Omental fat pad (tissue), 4 donors: ENCODE results near the gene MCOLN3. TPM values are rescaled to one million over a fixed set of nuclear protein-coding genes. Genes with fewer than 3 reads are reported as not detected.
"Not testable (repeated sequence)": the region's sequence is repeated elsewhere in the genome, so short reads cannot be mapped to it uniquely, and the experiment has no call there.

ENCODE experiments used
- ATAC-seq: fragments of 150-250 bp; one replicate; pipeline ENCODE4 v1.9.1; 2016; ENCODE audit warnings: mild to moderate bottlenecking, moderate library complexity; ENCODE audit not compliant: low FRiP score
- DNase-seq: peaks from one replicate; pipeline ENCODE4 v3.0.0-alpha.2; 2019; ENCODE audit warnings: low spot score
- total RNA-seq, 4 donors: library from RNA; depleted of rRNA; stranded (reverse); fragments of >200 nt; gene quantifications; one replicate each; pipeline ENCODE4 v1.1.0, GENCODE V29; 2016
- TF ChIP-seq, protein P1 (sequence below), 3 donors: fragments of 450-650 bp; IDR thresholded peaks; one replicate each; pipeline ENCODE4 v1.5.1; 2016 to 2017; ENCODE audit warnings: antibody characterized with exemption in 3 of 3, mild to moderate bottlenecking in 3 of 3, moderate library complexity in 2 of 3

The MCOLN3 gene
- total RNA-seq, 4 donors from 2014 or later = 4.9 to 29.2 (median 6.5) TPM

DNA sequence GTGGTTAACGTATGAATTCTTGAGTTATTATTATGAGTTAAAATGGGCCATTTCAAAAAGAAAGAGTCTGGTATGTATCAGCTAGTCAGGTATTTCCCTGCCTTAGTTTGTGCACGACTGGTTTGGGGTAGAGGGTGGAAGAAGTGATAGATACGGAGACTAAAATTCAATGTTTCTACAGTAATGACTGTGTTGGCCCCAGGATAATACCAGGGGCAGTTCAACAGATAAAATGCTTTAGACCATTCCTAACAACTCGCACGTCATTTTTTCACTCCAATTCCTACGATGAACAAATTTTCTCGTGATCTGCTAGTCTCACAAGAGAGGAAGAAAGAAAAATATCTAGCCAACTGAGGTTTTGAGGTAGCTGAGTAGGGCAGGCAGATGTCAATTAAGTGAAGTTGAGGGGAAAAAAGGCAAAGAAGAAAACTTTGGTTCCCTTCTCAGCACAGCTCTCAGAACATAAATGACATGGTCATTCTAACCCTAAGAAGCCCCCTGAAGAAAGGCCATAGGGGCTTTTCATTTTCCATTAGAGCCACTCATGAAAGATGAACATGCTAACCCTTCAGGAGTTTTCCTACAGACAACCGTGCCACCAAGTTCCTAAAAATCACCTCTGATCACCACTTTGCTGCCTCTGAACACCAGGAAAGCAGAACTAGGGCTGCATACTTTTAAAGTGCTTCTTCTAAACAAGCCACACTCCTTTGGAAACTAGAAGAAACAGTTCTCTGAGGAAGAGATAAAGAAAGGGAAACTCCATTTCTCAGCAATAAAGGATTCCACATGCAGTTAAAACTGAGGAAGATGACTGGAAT, 57.0 kb downstream of the MCOLN3 start:
- no peak for ATAC-seq
- TF ChIP-seq, protein P1, sequence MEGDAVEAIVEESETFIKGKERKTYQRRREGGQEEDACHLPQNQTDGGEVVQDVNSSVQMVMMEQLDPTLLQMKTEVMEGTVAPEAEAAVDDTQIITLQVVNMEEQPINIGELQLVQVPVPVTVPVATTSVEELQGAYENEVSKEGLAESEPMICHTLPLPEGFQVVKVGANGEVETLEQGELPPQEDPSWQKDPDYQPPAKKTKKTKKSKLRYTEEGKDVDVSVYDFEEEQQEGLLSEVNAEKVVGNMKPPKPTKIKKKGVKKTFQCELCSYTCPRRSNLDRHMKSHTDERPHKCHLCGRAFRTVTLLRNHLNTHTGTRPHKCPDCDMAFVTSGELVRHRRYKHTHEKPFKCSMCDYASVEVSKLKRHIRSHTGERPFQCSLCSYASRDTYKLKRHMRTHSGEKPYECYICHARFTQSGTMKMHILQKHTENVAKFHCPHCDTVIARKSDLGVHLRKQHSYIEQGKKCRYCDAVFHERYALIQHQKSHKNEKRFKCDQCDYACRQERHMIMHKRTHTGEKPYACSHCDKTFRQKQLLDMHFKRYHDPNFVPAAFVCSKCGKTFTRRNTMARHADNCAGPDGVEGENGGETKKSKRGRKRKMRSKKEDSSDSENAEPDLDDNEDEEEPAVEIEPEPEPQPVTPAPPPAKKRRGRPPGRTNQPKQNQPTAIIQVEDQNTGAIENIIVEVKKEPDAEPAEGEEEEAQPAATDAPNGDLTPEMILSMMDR (IDR thresholded peaks at IDR 0.05) = no peak
- no peak for DNase-seq

DNA sequence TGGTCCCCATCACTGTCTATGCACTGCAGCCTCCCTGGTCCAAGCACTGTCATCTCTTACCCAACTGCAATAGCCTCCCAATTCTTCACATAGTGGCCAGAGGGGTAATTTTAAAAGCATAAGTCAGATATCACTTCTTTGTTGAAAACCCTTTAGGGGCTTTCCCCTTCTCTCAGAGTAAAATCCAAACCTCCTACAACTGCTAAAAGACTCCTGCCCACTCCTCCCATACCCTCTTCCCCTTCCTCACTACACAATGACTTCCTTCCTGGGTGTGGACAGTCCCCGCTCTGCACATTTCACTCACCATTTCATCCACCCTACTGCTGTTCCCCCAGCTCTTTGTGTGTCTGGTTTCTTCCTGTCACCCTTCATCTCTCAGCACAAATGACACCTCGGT, 59.7 kb downstream of the MCOLN3 start:
- DNase-seq (no peak), ATAC-seq (no peak)
- TF ChIP-seq, protein P1 (IDR thresholded peaks at IDR 0.05) = no peak

DNA sequence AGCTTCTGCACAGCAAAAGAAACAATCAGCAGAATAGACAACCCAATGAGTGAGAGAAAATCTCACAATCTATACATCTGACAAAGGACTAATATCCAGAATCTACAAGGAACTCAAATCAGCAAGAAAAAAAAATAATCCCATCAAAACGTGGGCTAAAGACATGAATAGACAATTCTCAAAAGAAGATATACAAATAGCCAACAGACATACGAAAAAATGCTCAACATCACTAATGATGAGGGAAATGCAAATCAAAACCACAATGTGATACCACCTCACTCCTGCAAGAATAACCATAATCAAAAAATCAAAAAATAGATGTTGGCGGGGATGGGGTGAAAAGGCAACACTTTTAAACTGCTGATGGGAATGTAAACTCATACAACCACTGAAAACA, 61.7 kb downstream of the MCOLN3 start:
- not testable (repeated sequence) for ATAC-seq

GRCh38 chr1:84985365-84985764, 62.9 kb downstream of the MCOLN3 start:
- TF ChIP-seq, protein P1 (IDR thresholded peaks at IDR 0.05) = no peak
- DNase-seq = no peak

More for the DNA sequence above, 61.7 kb downstream of the MCOLN3 start:
- DNase-seq = not testable (repeated sequence)

GRCh38 chr1:84982395-84982794, 65.9 kb downstream of the MCOLN3 start:
- ATAC-seq = no peak
- DNase-seq = no peak
- TF ChIP-seq, protein P1 (IDR thresholded peaks at IDR 0.05) = no peak

More at GRCh38 chr1:84985365-84985764, 62.9 kb downstream of the MCOLN3 start:
- ATAC-seq = no peak

DNA sequence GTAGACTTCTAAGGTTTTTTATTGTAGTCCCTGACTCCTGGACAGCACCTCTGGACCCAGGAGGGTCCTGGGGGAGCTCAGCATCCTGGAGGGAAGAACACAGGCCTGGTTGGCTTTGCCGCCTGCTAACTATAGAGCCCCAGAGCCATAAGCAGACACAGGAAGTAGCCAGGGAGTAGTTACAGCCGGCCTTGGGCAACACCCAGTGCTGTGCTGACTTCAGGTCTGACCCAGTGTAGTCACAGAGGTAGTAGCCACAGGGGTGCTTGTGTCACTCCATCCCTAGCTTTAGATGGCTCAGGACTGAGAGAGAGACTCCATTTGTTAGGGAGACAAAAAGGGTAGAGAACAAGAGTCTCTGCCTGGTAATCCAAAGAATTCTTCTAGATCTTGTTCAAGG, 73.3 kb downstream of the MCOLN3 start:
- DNase-seq (no peak), ATAC-seq (no peak)
- TF ChIP-seq, protein P1 (IDR thresholded peaks at IDR 0.05) = no peak

GRCh38 chr1:84973498-84974334, 74.6 kb downstream of the MCOLN3 start:
- DNase-seq = no peak
- TF ChIP-seq, protein P1 (IDR thresholded peaks at IDR 0.05) = no peak
- no peak for ATAC-seq
